Erythroblast (primary cell): ENCODE results near the gene ZWILCH.

Experiments
- GATA1 ChIP-seq: IDR thresholded peaks from 2 replicates; pipeline ENCODE4 v1.6.1; 2011; ENCODE audit warnings: low read depth, mild to moderate bottlenecking, control low read depth, low read length, moderate library complexity
- POLR2A ChIP-seq: IDR thresholded peaks from 2 replicates; pipeline ENCODE4 v1.6.1; 2011; ENCODE audit warnings: mild to moderate bottlenecking, low read length

- TF ChIP-seq POLR2A (peak; percentile 99), GATA1 (no peak)
These were observed at the start of gene ZWILCH, which contains the start of gene RPL4 for GRCh38 chr15:66504563-66505429.
